ENCODE measurements around the gene UCHL3.

UCHL3 gene

DNA sequence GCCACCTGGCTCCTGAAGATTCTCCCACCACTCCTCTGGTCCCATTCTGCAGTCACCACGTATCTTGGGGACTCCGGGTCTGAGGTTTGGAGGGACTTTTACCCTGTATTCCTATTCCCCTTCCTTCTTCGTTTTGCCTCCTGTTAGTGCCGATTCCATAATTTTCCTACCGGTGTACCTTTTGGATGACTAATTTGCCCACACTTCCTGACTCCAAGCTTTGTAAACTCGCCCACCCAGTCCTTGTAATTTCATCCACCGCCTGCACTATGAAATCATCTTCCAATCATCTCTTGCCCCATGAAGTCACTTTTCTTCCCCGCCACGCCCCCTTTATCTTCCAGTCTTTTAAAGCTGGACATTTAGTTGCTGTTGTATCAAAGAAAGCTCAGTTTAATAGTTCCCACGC lies 572 bp downstream of the UCHL3 start:
- DNase-seq: peak; percentile 22

- no peak for DNase-seq
Measured at GRCh38 chr13:75554464-75554863, 4.9 kb downstream of the UCHL3 start.

DNA sequence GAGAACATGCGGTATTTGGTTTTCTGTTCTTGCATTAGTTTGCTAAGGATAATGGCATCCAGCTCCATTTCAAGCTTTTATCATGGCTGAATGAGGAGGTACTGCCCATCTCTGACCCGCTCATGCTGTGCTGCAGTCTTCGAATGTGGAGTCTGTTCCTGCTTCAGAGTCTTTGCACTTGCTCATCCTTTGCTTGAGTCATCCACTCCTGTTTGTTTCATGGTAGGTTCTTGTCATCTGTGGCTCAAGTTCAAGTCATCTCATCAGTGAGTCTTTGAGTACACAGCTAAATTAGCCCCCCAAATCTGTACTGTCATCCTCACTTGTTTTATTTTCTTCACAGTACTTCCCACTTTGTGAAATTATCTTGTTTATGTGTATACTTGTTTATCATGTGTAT lies 5.4 kb downstream of the UCHL3 start:
- no peak for DNase-seq

- DNase-seq: no peak
Measured at GRCh38 chr13:75555836-75556235, 6.2 kb downstream of the UCHL3 start.

GRCh38 chr13:75556961-75557360 lies 7.4 kb downstream of the UCHL3 start:
- no peak for DNase-seq

DNA sequence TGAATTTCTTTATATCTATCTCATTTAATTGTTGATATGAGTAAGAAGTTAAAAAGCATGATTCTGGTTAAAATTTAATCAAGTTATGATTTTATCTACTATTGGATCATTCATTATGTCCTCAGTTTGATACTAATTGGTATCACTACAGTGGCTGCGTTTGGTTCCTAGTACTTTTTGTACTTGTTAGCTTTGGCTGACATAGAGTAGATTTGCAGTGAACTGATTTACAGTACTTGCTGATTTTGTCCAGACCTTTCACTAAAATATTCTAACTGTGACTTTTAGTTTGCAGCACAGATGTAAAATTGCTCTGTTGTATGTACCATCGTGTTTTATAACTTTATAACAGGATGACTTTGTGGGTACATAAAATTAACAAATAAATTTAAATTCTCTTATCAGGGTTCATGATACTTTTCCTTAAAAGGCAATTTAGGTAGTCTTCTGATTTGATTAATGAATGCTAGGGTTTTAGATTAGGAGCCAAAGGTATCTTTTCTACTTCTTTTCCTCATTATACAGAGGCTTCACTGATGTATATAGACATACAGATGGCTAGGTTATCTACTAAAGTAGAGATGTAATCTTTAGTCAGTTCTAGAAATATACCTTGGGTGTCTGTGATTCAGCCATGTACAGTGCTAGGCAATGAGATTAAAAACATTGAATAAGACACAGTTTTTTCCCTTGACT lies 8.7 kb downstream of the UCHL3 start:
- no peak for DNase-seq

DNA sequence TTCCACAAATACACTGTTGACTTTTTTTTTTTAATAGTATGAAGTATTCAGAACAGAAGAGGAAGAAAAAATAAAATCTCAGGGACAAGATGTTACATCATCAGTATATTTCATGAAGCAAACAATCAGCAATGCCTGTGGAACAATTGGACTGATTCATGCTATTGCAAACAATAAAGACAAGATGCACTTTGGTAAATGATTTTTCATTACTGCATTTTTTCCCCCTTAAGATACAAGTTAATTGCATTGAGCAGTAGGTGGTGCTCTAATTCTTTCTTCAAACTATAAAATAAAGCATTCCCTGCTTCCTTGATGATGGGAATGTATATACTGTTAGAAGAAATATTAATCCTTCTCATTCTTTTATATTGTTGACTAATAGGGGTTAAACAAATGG lies 17.1 kb downstream of the UCHL3 start:
- DNase-seq: no peak

DNA sequence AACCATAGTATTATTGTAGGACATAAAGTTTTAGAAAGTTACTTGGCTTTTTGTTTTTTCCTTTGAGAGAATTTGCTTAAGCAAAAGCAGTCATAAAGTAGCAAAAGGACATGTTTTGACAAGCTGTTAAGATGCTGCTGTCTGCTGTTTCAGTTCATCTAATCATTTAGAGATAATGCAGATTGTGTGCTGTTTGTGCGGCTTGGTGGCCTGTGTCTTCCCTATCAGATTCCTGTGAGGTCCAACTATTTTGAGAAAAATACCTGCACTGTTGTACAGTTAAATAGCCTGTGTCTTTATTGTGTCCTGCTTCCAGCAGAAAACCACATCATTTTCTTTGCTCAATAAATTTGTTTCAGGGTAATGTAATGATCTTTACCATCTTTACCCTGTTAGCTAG lies 20.0 kb downstream of the UCHL3 start:
- no peak for DNase-seq

- DNase-seq: no peak
Measured at GRCh38 chr13:75579529-75579928, 29.9 kb downstream of the UCHL3 start.

- no peak for DNase-seq
Measured at GRCh38 chr13:75581874-75582640, 32.5 kb downstream of the UCHL3 start.

DNA sequence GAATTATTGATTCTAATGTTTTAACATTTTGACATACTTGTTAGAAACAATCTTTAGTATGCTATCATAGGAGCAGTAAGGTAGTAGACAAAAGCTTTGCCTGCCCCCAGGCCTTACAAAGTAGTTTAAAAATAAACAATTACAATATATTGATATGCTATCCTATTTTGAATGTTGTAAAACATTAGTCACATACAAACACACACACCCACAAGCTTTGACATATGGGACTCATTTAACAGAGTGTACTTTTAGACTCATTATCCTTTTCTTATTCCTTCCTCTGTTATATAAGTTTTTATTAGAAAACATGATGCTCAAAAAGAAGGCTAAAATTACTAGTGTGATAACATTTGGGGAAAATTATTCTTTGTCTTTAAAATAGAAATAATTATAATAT lies 33.5 kb downstream of the UCHL3 start:
- DNase-seq: no peak

DNA sequence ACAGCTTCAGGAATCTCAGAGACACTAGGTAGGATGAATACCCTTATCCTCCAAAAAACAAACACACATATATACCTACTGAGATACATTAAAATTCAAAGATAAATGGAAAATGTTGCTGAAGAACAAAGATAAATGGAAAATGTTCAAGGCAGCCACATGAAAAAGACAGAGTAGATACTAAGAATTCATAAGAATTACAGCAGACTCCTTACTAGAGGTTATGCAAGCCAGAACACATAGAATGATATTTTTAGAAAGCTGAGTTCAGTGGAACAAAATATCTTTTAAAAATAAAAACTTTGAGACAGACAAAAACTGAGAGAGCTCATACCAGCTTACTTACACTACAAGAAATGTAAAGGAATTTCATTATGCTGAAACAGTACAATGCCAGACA lies 35.6 kb downstream of the UCHL3 start:
- no peak for DNase-seq

- DNase-seq: no peak
Measured at GRCh38 chr13:75587679-75588078, 38.1 kb downstream of the UCHL3 start.

GRCh38 chr13:75596657-75597182 lies 47.1 kb downstream of the UCHL3 start:
- DNase-seq: no peak

- no peak for DNase-seq
Measured at GRCh38 chr13:75600371-75600770, 50.8 kb downstream of the UCHL3 start.

- DNase-seq: no peak
Measured at GRCh38 chr13:75603038-75603437, 53.4 kb downstream of the UCHL3 start.

DNA sequence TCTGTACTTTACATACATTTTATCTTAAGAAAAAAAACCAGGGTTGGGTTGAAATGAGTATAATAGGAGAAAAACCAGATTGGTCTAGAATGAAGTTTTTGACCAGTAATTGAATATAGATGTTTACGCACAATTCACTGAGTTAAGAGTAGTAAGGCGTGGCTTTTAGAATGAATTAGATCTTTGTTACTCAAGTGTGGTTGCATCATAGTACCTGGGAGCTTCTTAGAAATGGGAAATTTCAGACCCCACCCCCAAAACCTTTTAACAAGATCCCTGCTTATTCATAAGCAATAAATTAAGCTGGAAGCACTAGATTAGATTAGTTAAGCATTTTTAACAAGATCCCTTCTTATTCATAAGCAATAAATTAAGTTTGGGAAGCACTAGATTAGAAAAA lies 57.9 kb downstream of the UCHL3 start:
- DNase-seq: no peak

- no peak for DNase-seq
Measured at GRCh38 chr13:75610466-75610865, 60.9 kb downstream of the UCHL3 start.

DNA sequence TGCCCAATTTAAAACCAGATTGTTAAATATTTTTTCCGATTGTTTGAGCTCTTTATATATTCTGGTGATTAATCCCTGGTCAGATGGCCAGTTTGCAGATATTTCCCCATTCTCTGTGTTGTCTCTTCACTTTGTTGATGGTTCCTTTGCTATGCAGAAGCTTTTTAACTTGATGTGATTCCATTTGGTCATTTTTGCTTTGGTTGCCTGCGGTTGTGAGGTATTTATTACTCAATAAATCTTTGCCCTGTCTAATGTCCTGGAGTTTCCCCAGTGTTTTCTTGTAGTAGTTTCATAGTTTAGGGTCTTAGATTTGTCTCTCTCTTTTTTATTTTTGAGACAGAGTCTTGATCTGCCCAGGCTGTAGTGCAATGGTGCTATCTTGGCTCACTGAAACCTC lies 62.8 kb downstream of the UCHL3 start:
- DNase-seq: no peak

DNA sequence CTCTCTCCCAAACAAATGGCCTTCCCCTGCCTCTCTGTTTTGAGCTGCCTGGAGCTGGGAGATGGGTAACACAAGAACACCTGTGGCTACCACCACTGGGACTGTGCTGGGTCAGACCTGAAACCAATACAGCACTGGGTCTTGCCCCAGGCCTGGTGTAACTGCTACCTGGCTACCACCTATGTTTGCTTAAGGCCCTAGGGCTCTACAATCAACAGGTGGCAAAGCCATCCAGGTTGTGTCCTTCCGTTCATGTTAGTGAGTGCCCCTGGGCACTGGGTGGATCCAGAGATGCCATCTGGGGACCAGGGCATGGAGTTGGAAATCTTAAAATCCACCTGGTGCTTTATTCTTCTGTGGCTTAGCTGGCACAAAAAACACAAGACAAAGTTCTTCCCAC lies 67.6 kb downstream of the UCHL3 start:
- no peak for DNase-seq

- no peak for DNase-seq
Measured at GRCh38 chr13:75618308-75618707, 68.7 kb downstream of the UCHL3 start.

GRCh38 chr13:75620020-75620419 lies 70.4 kb downstream of the UCHL3 start:
- no peak for DNase-seq

DNA sequence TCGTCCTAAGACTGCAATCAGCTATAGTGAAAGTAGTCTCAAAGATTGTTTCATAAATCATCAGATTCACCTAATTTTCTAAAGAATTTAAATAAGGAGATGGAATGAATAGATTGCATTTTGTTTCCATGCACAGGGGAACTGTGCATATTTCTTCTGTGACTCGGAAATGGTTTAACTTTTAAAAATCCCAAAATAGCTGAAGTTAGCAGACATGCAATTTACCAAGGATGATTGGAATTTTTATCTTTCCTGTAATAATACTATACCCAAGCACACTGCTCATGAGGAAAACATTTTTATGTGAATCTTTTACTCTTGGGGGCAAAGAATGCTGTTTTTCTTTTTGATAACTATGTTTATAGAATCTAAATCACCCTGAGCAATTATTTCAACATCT lies 71.6 kb downstream of the UCHL3 start:
- DNase-seq: no peak

GRCh38 chr13:75628801-75629200 lies 79.2 kb downstream of the UCHL3 start:
- DNase-seq: no peak

DNA sequence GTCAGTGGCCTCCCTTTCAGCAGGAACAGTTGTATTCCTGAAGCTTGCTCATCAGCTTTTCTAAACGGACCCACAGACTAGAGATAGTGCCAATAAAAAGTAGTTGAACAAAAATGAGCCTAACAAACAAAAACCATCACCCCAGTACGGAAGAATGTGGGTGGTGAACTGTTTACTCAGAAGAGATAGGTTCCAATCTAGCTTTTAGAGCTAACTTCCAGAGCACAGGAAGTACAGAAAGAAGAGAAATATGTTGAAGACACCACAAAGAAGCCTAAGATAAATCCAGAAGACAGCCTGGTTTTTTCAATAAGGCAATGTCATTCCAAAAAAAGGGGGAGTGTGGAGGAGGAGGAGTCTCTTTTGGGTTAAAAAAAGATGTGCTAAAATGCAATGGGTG lies 83.7 kb downstream of the UCHL3 start:
- DNase-seq: no peak
